Mesendoderm (in vitro differentiated cells): Measurements from ENCODE around the gene EBF3.
"Not testable (repeated sequence)": the region's sequence is repeated elsewhere in the genome, so short reads cannot be mapped to it uniquely, and the experiment has no call there.

Source experiments
- DNase-seq: peaks from one replicate; pipeline ENCODE4 v3.0.0; 2013
- H2AK5ac ChIP-seq: 2 replicates; pipeline ENCODE4 v1.6.1; 2013; ENCODE audit warnings: low read length, inconsistent platforms
- H2BK120ac ChIP-seq: 2 replicates; pipeline ENCODE4 v1.6.1; 2013; ENCODE audit warnings: low read depth, mild to moderate bottlenecking, low read length, moderate library complexity, mixed read lengths
- H2BK15ac ChIP-seq: replicated peaks from 2 replicates; pipeline ENCODE4 v1.6.1; 2013; ENCODE audit warnings: low read depth, mild to moderate bottlenecking, moderate library complexity
- H2BK5ac ChIP-seq: 2 replicates; pipeline ENCODE4 v1.6.1; 2013; ENCODE audit warnings: low read length, inconsistent platforms
- H3K18ac ChIP-seq: 2 replicates; pipeline ENCODE4 v1.6.1; 2013; ENCODE audit warnings: mild to moderate bottlenecking, low read length, mixed read lengths
- H3K23ac ChIP-seq: one replicate; pipeline ENCODE4 v1.6.1; 2013; ENCODE audit warnings: low read length
- H3K27ac ChIP-seq: 2 replicates; pipeline ENCODE4 v1.5.1; 2013; ENCODE audit warnings: low read depth, mild to moderate bottlenecking, inconsistent platforms, low read length, moderate library complexity
- H3K27me3 ChIP-seq: 2 replicates; pipeline ENCODE4 v1.6.1; 2013; ENCODE audit warnings: low read length, control low read depth, mild to moderate bottlenecking, inconsistent platforms; ENCODE audit not compliant: insufficient read depth, poor library complexity
- H3K36me3 ChIP-seq: 2 replicates; pipeline ENCODE4 v1.6.1; 2013; ENCODE audit warnings: low read length, inconsistent platforms; ENCODE audit not compliant: control insufficient read depth, insufficient read depth
- H3K4ac ChIP-seq: one replicate; pipeline ENCODE4 v1.6.1; 2013; ENCODE audit warnings: low read depth, mild to moderate bottlenecking, low read length, moderate library complexity
- H3K4me1 ChIP-seq: 2 replicates; pipeline ENCODE4 v1.6.1; 2013; ENCODE audit warnings: low read depth, low read length, inconsistent platforms; ENCODE audit not compliant: control insufficient read depth
- H3K4me2 ChIP-seq: 2 replicates; pipeline ENCODE4 v1.6.1; 2013; ENCODE audit warnings: low read length
- H3K4me3 ChIP-seq: 2 replicates; pipeline ENCODE4 v1.5.1; 2013; ENCODE audit warnings: mild to moderate bottlenecking, low read length
- H3K56ac ChIP-seq: one replicate; pipeline ENCODE4 v1.6.1; 2013; ENCODE audit warnings: low read length
- H3K79me1 ChIP-seq: 2 replicates; pipeline ENCODE4 v1.6.1; 2013; ENCODE audit warnings: low read length, inconsistent platforms
- H3K79me2 ChIP-seq: 2 replicates; pipeline ENCODE4 v1.6.1; 2013; ENCODE audit warnings: mild to moderate bottlenecking, low read length; ENCODE audit not compliant: control insufficient read depth, insufficient read depth
- H3K9ac ChIP-seq: 2 replicates; pipeline ENCODE4 v1.6.1; 2013; ENCODE audit warnings: low read length, inconsistent platforms
- H4K5ac ChIP-seq: one replicate; pipeline ENCODE4 v1.6.1; 2013; ENCODE audit warnings: low read length
- H4K8ac ChIP-seq: one replicate; pipeline ENCODE4 v1.6.1; 2013; ENCODE audit warnings: low read depth, mild to moderate bottlenecking, control low read depth, low read length, moderate library complexity
- WGBS: extraction: QIAGEN DNeasy Blood & Tissue Kit; methylation state at CpG from one replicate; pipeline ENCODE4 v1.1.7; 2013; ENCODE audit warnings: low lambda C conversion rate, missing lambda C conversion rate; ENCODE audit not compliant: insufficient coverage; ENCODE audit errors: extremely low coverage; 5-methylcytosine and 5-hydroxymethylcytosine counted together

Gene EBF3

GRCh38 chr10:129924375-129925085, 39.5 kb downstream of the EBF3 start:
- no peak overlapping the region for H3K4me3 ChIP-seq
- no peak overlapping the region for H4K5ac ChIP-seq
- no CpG with 5 or more reads among the region's 16 CpGs for WGBS
- H3K4me2 ChIP-seq = no peak overlapping the region
- no peak overlapping the region for H2BK5ac ChIP-seq
- no peak for DNase-seq
- no peak overlapping the region for H2BK120ac ChIP-seq
- H3K56ac ChIP-seq = no peak overlapping the region
- peaks cover 3% of the 10 kb centered on the region for H3K4me1 ChIP-seq
- no peak overlapping the region for H3K27ac ChIP-seq
- H2BK15ac ChIP-seq = no peak overlapping the region
- no peak overlapping the region for H3K23ac ChIP-seq
- no peak overlapping the region for H4K8ac ChIP-seq
- H3K9ac ChIP-seq = no peak overlapping the region
- H3K18ac ChIP-seq = no peak overlapping the region
- H3K27me3 ChIP-seq = no peaks in the 10 kb centered on the region
- H2AK5ac ChIP-seq = no peak overlapping the region
- no peaks in the 10 kb centered on the region for H3K79me2 ChIP-seq
- no peaks in the 10 kb centered on the region for H3K36me3 ChIP-seq
- no peak overlapping the region for H3K4ac ChIP-seq
- H3K79me1 ChIP-seq = no peaks in the 10 kb centered on the region

- Histone ChIP-seq H3K23ac (no peak overlapping the region), H3K4me2 (no peak overlapping the region), H4K8ac (no peak overlapping the region), H3K9ac (no peak overlapping the region), H3K79me2 (no peaks in the 10 kb centered on the region), H3K4me3 (no peak overlapping the region), H4K5ac (no peak overlapping the region), H3K27me3 (no peaks in the 10 kb centered on the region), H3K18ac (no peak overlapping the region), H2BK15ac (no peak overlapping the region), H3K36me3 (no peaks in the 10 kb centered on the region), H3K79me1 (no peaks in the 10 kb centered on the region), H3K27ac (no peak overlapping the region), H3K4me1 (peaks cover 2% of the 10 kb centered on the region), H2AK5ac (no peak overlapping the region), H3K4ac (no peak overlapping the region), H2BK5ac (no peak overlapping the region), H2BK120ac (no peak overlapping the region), H3K56ac (no peak overlapping the region)
- no CpG with 5 or more reads among the region's 18 CpGs for WGBS
- DNase-seq = no peak
These were observed 41.4 kb downstream of the EBF3 start for GRCh38 chr10:129922598-129923123.

GRCh38 chr10:129921801-129922597, 42.1 kb downstream of the EBF3 start:
- H3K4me3 ChIP-seq = no peak overlapping the region
- no peaks in the 10 kb centered on the region for H3K79me1 ChIP-seq
- no peak overlapping the region for H3K18ac ChIP-seq
- no peaks in the 10 kb centered on the region for H3K27me3 ChIP-seq
- no peak overlapping the region for H3K9ac ChIP-seq
- no peak overlapping the region for H2BK120ac ChIP-seq
- no peak overlapping the region for H3K27ac ChIP-seq
- H3K4ac ChIP-seq = no peak overlapping the region
- H3K56ac ChIP-seq = no peak overlapping the region
- H3K23ac ChIP-seq = no peak overlapping the region
- no peaks in the 10 kb centered on the region for H3K79me2 ChIP-seq
- no peak overlapping the region for H4K5ac ChIP-seq
- no CpG with 5 or more reads among the region's 16 CpGs for WGBS
- H2BK5ac ChIP-seq = no peak overlapping the region
- H2BK15ac ChIP-seq = no peak overlapping the region
- no peak for DNase-seq
- H2AK5ac ChIP-seq = no peak overlapping the region
- H3K4me2 ChIP-seq = no peak overlapping the region
- peaks cover 2% of the 10 kb centered on the region for H3K4me1 ChIP-seq
- H3K36me3 ChIP-seq = no peaks in the 10 kb centered on the region
- no peak overlapping the region for H4K8ac ChIP-seq

GRCh38 chr10:129921065-129921670, 42.9 kb downstream of the EBF3 start:
- Histone ChIP-seq H3K18ac (no peak overlapping the region), H3K4ac (no peak overlapping the region), H3K79me1 (no peaks in the 10 kb centered on the region), H2AK5ac (no peak overlapping the region), H3K23ac (no peak overlapping the region), H4K5ac (no peak overlapping the region), H3K79me2 (no peaks in the 10 kb centered on the region), H2BK120ac (no peak overlapping the region), H3K4me2 (no peak overlapping the region), H3K4me3 (no peak overlapping the region), H3K9ac (no peak overlapping the region), H3K27me3 (no peaks in the 10 kb centered on the region), H2BK15ac (no peak overlapping the region), H3K36me3 (no peaks in the 10 kb centered on the region), H3K56ac (no peak overlapping the region), H3K27ac (no peak overlapping the region), H3K4me1 (peaks cover 2% of the 10 kb centered on the region), H4K8ac (no peak overlapping the region), H2BK5ac (no peak overlapping the region)
- WGBS = no CpG with 5 or more reads among the region's 18 CpGs
- DNase-seq = no peak

- not testable (repeated sequence) for H4K5ac ChIP-seq, H3K18ac ChIP-seq, H3K4me3 ChIP-seq, H4K8ac ChIP-seq, H2BK15ac ChIP-seq, H3K9ac ChIP-seq, H3K4ac ChIP-seq, H3K23ac ChIP-seq, H3K27me3 ChIP-seq, H3K56ac ChIP-seq, H3K4me2 ChIP-seq, DNase-seq, H3K79me1 ChIP-seq, H2BK5ac ChIP-seq, H3K27ac ChIP-seq, H3K4me1 ChIP-seq, H3K79me2 ChIP-seq, H3K36me3 ChIP-seq, H2AK5ac ChIP-seq, H2BK120ac ChIP-seq
- no CpG with 5 or more reads among the region's 18 CpGs for WGBS
These were observed 43.9 kb downstream of the EBF3 start for GRCh38 chr10:129920187-129920586.
